Esophagus squamous epithelium (tissue), 4 donors: Measurements from ENCODE around the gene TSPYL1.

Experiments
- POLR2A ChIP-seq, 4 donors: fragments of 450-650 bp; IDR thresholded peaks; one replicate each; pipeline ENCODE4 v1.6.1; 2017; ENCODE audit warnings: antibody characterized with exemption in 4 of 4, mild to moderate bottlenecking in 4 of 4, moderate library complexity in 3 of 4
- TF ChIP-seq, protein P1 (sequence below), 6 experiments: fragments of 450-650 bp in 4 of 6; fragments of 200-600 bp in 2 of 6; sonication (generic) in 2 of 6; IDR thresholded peaks; one replicate each; pipeline ENCODE4 v1.5.1; 2016 to 2019; ENCODE audit warnings: antibody characterized with exemption in 6 of 6, mild to moderate bottlenecking in 4 of 6, moderate library complexity in 4 of 6

DNA sequence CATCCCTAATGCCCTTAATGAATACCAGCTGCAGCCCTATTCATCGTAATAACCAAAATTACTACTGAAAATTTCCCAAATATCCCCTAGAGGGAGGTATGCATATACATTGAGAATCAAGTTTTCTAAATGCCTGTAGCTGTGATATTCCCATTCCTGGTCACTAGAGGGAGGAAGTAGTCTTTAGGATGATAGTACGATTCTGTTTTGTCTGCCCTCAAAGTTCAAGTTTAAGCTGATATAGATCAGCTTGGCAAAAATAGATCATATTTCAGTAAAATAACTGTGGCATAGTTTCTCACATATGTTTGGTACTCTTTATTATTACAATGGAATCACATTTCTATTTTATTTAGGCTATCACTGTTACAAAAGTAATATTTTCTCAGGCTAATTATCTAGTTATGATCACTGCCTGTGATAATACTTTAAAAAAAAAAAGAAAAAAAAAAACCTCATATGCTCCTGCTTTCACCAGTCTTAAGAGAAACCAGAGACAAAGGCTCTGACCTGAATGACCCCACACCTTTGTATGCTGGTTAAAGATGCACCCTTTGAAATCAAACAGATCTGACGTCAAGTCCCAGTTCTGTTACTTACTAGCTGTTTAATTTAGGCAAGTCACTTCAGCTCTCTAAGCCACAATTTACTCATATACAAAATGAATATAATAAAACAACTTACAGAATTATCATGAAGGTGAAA is 11.0 kb downstream of the TSPYL1 start:
- TF ChIP-seq, protein P1, sequence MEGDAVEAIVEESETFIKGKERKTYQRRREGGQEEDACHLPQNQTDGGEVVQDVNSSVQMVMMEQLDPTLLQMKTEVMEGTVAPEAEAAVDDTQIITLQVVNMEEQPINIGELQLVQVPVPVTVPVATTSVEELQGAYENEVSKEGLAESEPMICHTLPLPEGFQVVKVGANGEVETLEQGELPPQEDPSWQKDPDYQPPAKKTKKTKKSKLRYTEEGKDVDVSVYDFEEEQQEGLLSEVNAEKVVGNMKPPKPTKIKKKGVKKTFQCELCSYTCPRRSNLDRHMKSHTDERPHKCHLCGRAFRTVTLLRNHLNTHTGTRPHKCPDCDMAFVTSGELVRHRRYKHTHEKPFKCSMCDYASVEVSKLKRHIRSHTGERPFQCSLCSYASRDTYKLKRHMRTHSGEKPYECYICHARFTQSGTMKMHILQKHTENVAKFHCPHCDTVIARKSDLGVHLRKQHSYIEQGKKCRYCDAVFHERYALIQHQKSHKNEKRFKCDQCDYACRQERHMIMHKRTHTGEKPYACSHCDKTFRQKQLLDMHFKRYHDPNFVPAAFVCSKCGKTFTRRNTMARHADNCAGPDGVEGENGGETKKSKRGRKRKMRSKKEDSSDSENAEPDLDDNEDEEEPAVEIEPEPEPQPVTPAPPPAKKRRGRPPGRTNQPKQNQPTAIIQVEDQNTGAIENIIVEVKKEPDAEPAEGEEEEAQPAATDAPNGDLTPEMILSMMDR (IDR thresholded peaks at IDR 0.05) = peak; percentile 58 to 94 (median 68)
- no peak for TF ChIP-seq POLR2A (IDR thresholded peaks at IDR 0.05)
